Neural cell (in vitro differentiated cells): ENCODE measurements around the gene PDE6H. TPM values are rescaled to one million over a fixed set of nuclear protein-coding genes. Genes with fewer than 3 reads are reported as not detected.

ENCODE experiments used
- H2AFZ ChIP-seq: fragments of 200-600, 300-800 bp; sonication (generic), shearing (Covaris generic); 2 replicates; pipeline ENCODE4 v1.6.0; 2014; ENCODE audit warnings: low read depth, mild to moderate bottlenecking, antibody characterized with exemption, low read length, moderate library complexity
- H3F3A ChIP-seq: fragments of 200-600 bp; shearing (Covaris generic); 2 replicates; pipeline ENCODE4 v1.6.1; 2016; ENCODE audit warnings: mild to moderate bottlenecking, moderate library complexity, mixed read lengths, antibody characterized with exemption, low read length; ENCODE audit not compliant: insufficient read depth, poor library complexity, severe bottlenecking
- H3K27ac ChIP-seq: fragments of 200-600, 300-800 bp; sonication (generic), shearing (Covaris generic); 2 replicates; pipeline ENCODE4 v1.5.1; 2014; ENCODE audit warnings: mild to moderate bottlenecking, low read length, moderate library complexity
- H3K27me3 ChIP-seq: fragments of 300-800, 200-600 bp; sonication (generic), shearing (Covaris generic); 2 replicates; pipeline ENCODE4 v1.6.0; 2014; ENCODE audit warnings: mild to moderate bottlenecking, low read depth, low read length, moderate library complexity; ENCODE audit not compliant: insufficient read depth
- H3K36me3 ChIP-seq: fragments of 300-800, 200-600 bp; sonication (generic), shearing (Covaris generic); 2 replicates; pipeline ENCODE4 v1.5.1; 2014; ENCODE audit warnings: mild to moderate bottlenecking, antibody characterized with exemption, low read length, moderate library complexity; ENCODE audit not compliant: insufficient read depth
- H3K4me2 ChIP-seq: fragments of 300-800, 200-600 bp; sonication (generic), shearing (Covaris generic); 2 replicates; pipeline ENCODE4 v1.6.0; 2014; ENCODE audit warnings: mild to moderate bottlenecking, low read length
- H3K4me3 ChIP-seq: fragments of 300-800, 200-600 bp; sonication (generic), shearing (Covaris generic); 2 replicates; pipeline ENCODE4 v1.5.1; 2014; ENCODE audit warnings: mild to moderate bottlenecking, low read length, moderate library complexity
- H3K79me2 ChIP-seq: fragments of 200-600 bp; shearing (Covaris generic); replicated peaks from 2 replicates; pipeline ENCODE4 v1.6.0; 2014; ENCODE audit warnings: mild to moderate bottlenecking, low read length, moderate library complexity; ENCODE audit not compliant: insufficient read depth
- H3K9ac ChIP-seq: fragments of 300-800, 200-600 bp; sonication (generic), shearing (Covaris generic); 2 replicates; pipeline ENCODE4 v1.6.1; 2016; ENCODE audit warnings: mild to moderate bottlenecking, low read length, mixed read lengths
- H3K9me2 ChIP-seq: fragments of 200-600 bp; shearing (Covaris generic); 2 replicates; pipeline ENCODE4 v1.6.1; 2016; ENCODE audit warnings: mild to moderate bottlenecking, low read length, mixed read lengths; ENCODE audit not compliant: insufficient read depth
- H3K9me3 ChIP-seq: fragments of 200-600, 300-800 bp; sonication (generic), shearing (Covaris generic); 2 replicates; pipeline ENCODE4 v1.6.1; 2016; ENCODE audit warnings: mild to moderate bottlenecking, mixed run types, low read length, moderate library complexity, mixed read lengths
- H4K20me1 ChIP-seq: fragments of 200-600 bp; shearing (Covaris generic); 2 replicates; pipeline ENCODE4 v1.6.1; 2016; ENCODE audit warnings: mild to moderate bottlenecking, mixed run types; ENCODE audit not compliant: insufficient read depth
- EP300 ChIP-seq: fragments of 450-650 bp; conservative IDR thresholded peaks from 2 replicates; pipeline ENCODE4 v1.6.1; 2014; ENCODE audit warnings: antibody characterized with exemption, mild to moderate bottlenecking, moderate library complexity; ENCODE audit not compliant: poor library complexity, severe bottlenecking
- EZH2 ChIP-seq: fragments of 200-600, 300-800 bp; shearing (Covaris generic), sonication (generic); IDR thresholded peaks from 2 replicates; pipeline ENCODE4 v1.6.1; 2014; ENCODE audit warnings: antibody characterized with exemption, low read length, borderline replicate concordance, mild to moderate bottlenecking; ENCODE audit not compliant: insufficient read depth, poor library complexity, severe bottlenecking
- MXI1 ChIP-seq: fragments of 450-650 bp; conservative IDR thresholded peaks from 2 replicates; pipeline ENCODE4 v1.6.1; 2014; ENCODE audit warnings: antibody characterized with exemption, mild to moderate bottlenecking; ENCODE audit not compliant: poor library complexity, severe bottlenecking
- POLR2AphosphoS5 ChIP-seq: IDR thresholded peaks from 2 replicates; pipeline ENCODE4 v1.6.1; 2012
- RAD21 ChIP-seq: fragments of 450-650 bp; conservative IDR thresholded peaks from 2 replicates; pipeline ENCODE4 v1.6.1; 2014; ENCODE audit warnings: antibody characterized with exemption, mild to moderate bottlenecking, moderate library complexity
- SMC3 ChIP-seq: fragments of 450-650 bp; conservative IDR thresholded peaks from 2 replicates; pipeline ENCODE4 v1.6.1; 2014; ENCODE audit warnings: antibody characterized with exemption, mild to moderate bottlenecking, moderate library complexity; ENCODE audit not compliant: poor library complexity
- TAF1 ChIP-seq: IDR thresholded peaks from 2 replicates; pipeline ENCODE4 v1.6.1; 2012; ENCODE audit warnings: low read depth
- polyA plus RNA-seq: library from polyadenylated mRNA; depleted of rRNA; stranded (reverse); fragments of >200 nt; gene quantifications from 2 replicates; pipeline ENCODE4 v1.2.3, GENCODE V29; 2014
- TF ChIP-seq, protein P1 (sequence below): IDR thresholded peaks from 2 replicates; pipeline ENCODE4 v1.6.1; 2012; ENCODE audit warnings: borderline replicate concordance
- TF ChIP-seq, protein P2 (sequence below): fragments of 450-650 bp; IDR thresholded peaks from 2 replicates; pipeline ENCODE4 v1.5.1; 2014; ENCODE audit warnings: antibody characterized with exemption, mild to moderate bottlenecking, moderate library complexity; ENCODE audit not compliant: poor library complexity, severe bottlenecking

Gene PDE6H
- polyA plus RNA-seq, 1 donor from 2014 or later, result not detected

GRCh38 chr12:15001733-15002382, 29.0 kb downstream of the PDE6H start:
- Histone ChIP-seq H3K27ac (no peak overlapping the region), H3F3A (no peaks in the 10 kb centered on the region), H3K9me2 (no peaks in the 10 kb centered on the region), H3K27me3 (no peaks in the 10 kb centered on the region), H2AFZ (peak overlapping the region; percentile 23), H3K9ac (no peak overlapping the region), H3K36me3 (no peaks in the 10 kb centered on the region), H3K9me3 (no peaks in the 10 kb centered on the region), H3K4me2 (no peak overlapping the region), H4K20me1 (no peaks in the 10 kb centered on the region), H3K4me3 (no peak overlapping the region), H3K79me2 (no peaks in the 10 kb centered on the region)
- TF ChIP-seq SMC3 (no peak), EP300 (no peak), TAF1 (no peak), RAD21 (no peak), MXI1 (no peak), EZH2 (no peak), POLR2AphosphoS5 (no peak)
- TF ChIP-seq, protein P1, sequence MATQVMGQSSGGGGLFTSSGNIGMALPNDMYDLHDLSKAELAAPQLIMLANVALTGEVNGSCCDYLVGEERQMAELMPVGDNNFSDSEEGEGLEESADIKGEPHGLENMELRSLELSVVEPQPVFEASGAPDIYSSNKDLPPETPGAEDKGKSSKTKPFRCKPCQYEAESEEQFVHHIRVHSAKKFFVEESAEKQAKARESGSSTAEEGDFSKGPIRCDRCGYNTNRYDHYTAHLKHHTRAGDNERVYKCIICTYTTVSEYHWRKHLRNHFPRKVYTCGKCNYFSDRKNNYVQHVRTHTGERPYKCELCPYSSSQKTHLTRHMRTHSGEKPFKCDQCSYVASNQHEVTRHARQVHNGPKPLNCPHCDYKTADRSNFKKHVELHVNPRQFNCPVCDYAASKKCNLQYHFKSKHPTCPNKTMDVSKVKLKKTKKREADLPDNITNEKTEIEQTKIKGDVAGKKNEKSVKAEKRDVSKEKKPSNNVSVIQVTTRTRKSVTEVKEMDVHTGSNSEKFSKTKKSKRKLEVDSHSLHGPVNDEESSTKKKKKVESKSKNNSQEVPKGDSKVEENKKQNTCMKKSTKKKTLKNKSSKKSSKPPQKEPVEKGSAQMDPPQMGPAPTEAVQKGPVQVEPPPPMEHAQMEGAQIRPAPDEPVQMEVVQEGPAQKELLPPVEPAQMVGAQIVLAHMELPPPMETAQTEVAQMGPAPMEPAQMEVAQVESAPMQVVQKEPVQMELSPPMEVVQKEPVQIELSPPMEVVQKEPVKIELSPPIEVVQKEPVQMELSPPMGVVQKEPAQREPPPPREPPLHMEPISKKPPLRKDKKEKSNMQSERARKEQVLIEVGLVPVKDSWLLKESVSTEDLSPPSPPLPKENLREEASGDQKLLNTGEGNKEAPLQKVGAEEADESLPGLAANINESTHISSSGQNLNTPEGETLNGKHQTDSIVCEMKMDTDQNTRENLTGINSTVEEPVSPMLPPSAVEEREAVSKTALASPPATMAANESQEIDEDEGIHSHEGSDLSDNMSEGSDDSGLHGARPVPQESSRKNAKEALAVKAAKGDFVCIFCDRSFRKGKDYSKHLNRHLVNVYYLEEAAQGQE, result no peak
- TF ChIP-seq, protein P2, sequence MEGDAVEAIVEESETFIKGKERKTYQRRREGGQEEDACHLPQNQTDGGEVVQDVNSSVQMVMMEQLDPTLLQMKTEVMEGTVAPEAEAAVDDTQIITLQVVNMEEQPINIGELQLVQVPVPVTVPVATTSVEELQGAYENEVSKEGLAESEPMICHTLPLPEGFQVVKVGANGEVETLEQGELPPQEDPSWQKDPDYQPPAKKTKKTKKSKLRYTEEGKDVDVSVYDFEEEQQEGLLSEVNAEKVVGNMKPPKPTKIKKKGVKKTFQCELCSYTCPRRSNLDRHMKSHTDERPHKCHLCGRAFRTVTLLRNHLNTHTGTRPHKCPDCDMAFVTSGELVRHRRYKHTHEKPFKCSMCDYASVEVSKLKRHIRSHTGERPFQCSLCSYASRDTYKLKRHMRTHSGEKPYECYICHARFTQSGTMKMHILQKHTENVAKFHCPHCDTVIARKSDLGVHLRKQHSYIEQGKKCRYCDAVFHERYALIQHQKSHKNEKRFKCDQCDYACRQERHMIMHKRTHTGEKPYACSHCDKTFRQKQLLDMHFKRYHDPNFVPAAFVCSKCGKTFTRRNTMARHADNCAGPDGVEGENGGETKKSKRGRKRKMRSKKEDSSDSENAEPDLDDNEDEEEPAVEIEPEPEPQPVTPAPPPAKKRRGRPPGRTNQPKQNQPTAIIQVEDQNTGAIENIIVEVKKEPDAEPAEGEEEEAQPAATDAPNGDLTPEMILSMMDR, result no peak

DNA sequence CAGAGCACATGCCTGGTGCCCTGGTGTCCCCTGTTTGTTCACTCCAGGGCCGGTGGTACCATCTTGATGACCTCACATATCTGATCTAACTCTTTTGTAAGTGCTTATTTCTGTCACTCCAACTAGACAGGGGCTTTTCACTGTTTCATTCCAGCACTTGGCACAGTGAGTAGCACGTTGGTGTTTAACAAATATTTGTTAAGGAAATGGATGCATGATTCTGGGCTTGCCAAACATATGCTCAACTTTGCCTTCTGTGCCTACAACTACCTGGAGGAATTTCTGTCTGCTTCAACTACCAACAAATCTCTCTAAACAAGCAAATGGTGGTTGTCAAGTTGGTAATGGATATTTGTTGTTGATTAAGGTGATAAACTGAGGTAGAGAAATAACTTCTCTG, 31.6 kb downstream of the PDE6H start:
- Histone ChIP-seq H4K20me1 (no peaks in the 10 kb centered on the region), H3K9me3 (no peaks in the 10 kb centered on the region), H3K27ac (no peak overlapping the region), H3K9ac (no peak overlapping the region), H3F3A (no peaks in the 10 kb centered on the region), H3K36me3 (no peaks in the 10 kb centered on the region), H3K79me2 (no peaks in the 10 kb centered on the region), H3K4me3 (no peak overlapping the region), H2AFZ (no peak overlapping the region), H3K27me3 (no peaks in the 10 kb centered on the region), H3K9me2 (no peaks in the 10 kb centered on the region), H3K4me2 (no peak overlapping the region)
- TF ChIP-seq POLR2AphosphoS5, result no peak
- TF ChIP-seq EZH2, result no peak
- TF ChIP-seq SMC3, result no peak
- TF ChIP-seq TAF1, result no peak
- TF ChIP-seq MXI1, result no peak
- TF ChIP-seq, protein P1, result no peak
- no peak for TF ChIP-seq EP300
- TF ChIP-seq RAD21, result no peak
- TF ChIP-seq, protein P2, result no peak
